IMR-90 (cell line): ENCODE data around the gene FARS2. TPM values are rescaled to one million over a fixed set of nuclear protein-coding genes. Genes with fewer than 3 reads are reported as not detected.

ENCODE experiments used
- ATAC-seq: fragments of 200-7000 bp; cut with Tn5 transposase; 2 replicates; pipeline ENCODE4 v1.9.1; 2020; ENCODE audit warnings: low read depth, mild to moderate bottlenecking, moderate library complexity
- BruUV-seq: library from RNA; stranded (reverse); fragments of 400-500 nt; replicated peaks from 2 replicates; lab custom pipeline; 2021; lab: Mats Ljungman, UMichigan
- CTCF ChIA-PET: fragments of 300-600 bp; formaldehyde crosslinking; extraction: SDS; loops from one replicate; lab custom pipeline; 2021; ENCODE audit warnings: antibody characterized with exemption; lab: Yijun Ruan, JAX
- POLR2A ChIA-PET: fragments of 300-600 bp; sonication (Branson Sonifier 250); formaldehyde crosslinking; loops from one replicate; lab custom pipeline; 2022; ENCODE audit warnings: antibody characterized with exemption; ENCODE audit not compliant: unreplicated experiment; lab: Charles Lee
- DNase-seq: peaks from one replicate; pipeline ENCODE4 v3.0.0; 2013
- H2AFZ ChIP-seq: replicated peaks from 2 replicates; pipeline ENCODE3; 2013; ENCODE audit warnings: low read length, mild to moderate bottlenecking; ENCODE audit not compliant: poor library complexity
- H2AK5ac ChIP-seq: 2 replicates; pipeline ENCODE4 v1.6.1; 2013; ENCODE audit warnings: low read depth, low read length, inconsistent platforms
- H2AK9ac ChIP-seq: replicated peaks from 2 replicates; pipeline ENCODE3; 2013; ENCODE audit warnings: mild to moderate bottlenecking, low read depth, low read length, moderate library complexity; ENCODE audit not compliant: poor library complexity
- H2BK120ac ChIP-seq: 2 replicates; pipeline ENCODE4 v1.6.1; 2013; ENCODE audit warnings: low read depth, low read length, inconsistent platforms
- H2BK15ac ChIP-seq: 3 replicates; pipeline ENCODE4 v1.6.1; 2013; ENCODE audit warnings: low read depth, low read length, inconsistent platforms
- H2BK20ac ChIP-seq: 2 replicates; pipeline ENCODE4 v1.6.1; 2013; ENCODE audit warnings: low read depth, mild to moderate bottlenecking, inconsistent platforms, low read length, moderate library complexity
- H2BK5ac ChIP-seq: 2 replicates; pipeline ENCODE4 v1.6.1; 2013; ENCODE audit warnings: mild to moderate bottlenecking, low read depth, low read length, inconsistent platforms; ENCODE audit not compliant: poor library complexity, severe bottlenecking
- H3K14ac ChIP-seq: replicated peaks from 2 replicates; pipeline ENCODE4 v1.6.1; 2013; ENCODE audit warnings: low read depth, low read length, inconsistent platforms
- H3K18ac ChIP-seq: 2 replicates; pipeline ENCODE4 v1.6.1; 2013; ENCODE audit warnings: low read depth, low read length, control low read depth
- H3K23ac ChIP-seq: 2 replicates; pipeline ENCODE4 v1.6.1; 2013; ENCODE audit warnings: low read depth, low read length, inconsistent platforms
- H3K27ac ChIP-seq: 2 replicates; pipeline ENCODE4 v1.5.1; 2013; ENCODE audit warnings: mild to moderate bottlenecking, control low read depth, low read length; ENCODE audit not compliant: insufficient read depth
- H3K27me3 ChIP-seq: 2 replicates; pipeline ENCODE4 v1.6.1; 2013; ENCODE audit warnings: low read length; ENCODE audit not compliant: control insufficient read depth, insufficient read depth
- H3K36me3 ChIP-seq: 2 replicates; pipeline ENCODE4 v1.6.1; 2013; ENCODE audit warnings: low read length, mixed read lengths; ENCODE audit not compliant: control insufficient read depth, insufficient read depth
- H3K4ac ChIP-seq: 2 replicates; pipeline ENCODE4 v1.6.1; 2013; ENCODE audit warnings: low read depth, low read length, inconsistent platforms
- H3K4me1 ChIP-seq: 2 replicates; pipeline ENCODE4 v1.6.1; 2013; ENCODE audit warnings: low read length, mixed read lengths; ENCODE audit not compliant: control insufficient read depth, insufficient read depth
- H3K4me2 ChIP-seq: 2 replicates; pipeline ENCODE4 v1.6.1; 2013; ENCODE audit warnings: low read depth, mild to moderate bottlenecking, control low read depth, low read length, moderate library complexity
- H3K4me3 ChIP-seq: 2 replicates; pipeline ENCODE4 v1.5.1; 2013; ENCODE audit warnings: low read depth, mild to moderate bottlenecking, control low read depth, low read length, moderate library complexity; ENCODE audit not compliant: insufficient read depth
- H3K56ac ChIP-seq: 2 replicates; pipeline ENCODE4 v1.6.1; 2013; ENCODE audit warnings: low read length, inconsistent platforms; ENCODE audit not compliant: insufficient read depth; ENCODE audit errors: extremely low read depth
- H3K79me1 ChIP-seq, 2 experiments: 2 replicates each; pipeline ENCODE4 v1.6.1; 2013; ENCODE audit warnings: low read length in 2 of 2, inconsistent platforms in 1 of 2, low read depth in 1 of 2
- H3K9ac ChIP-seq: 2 replicates; pipeline ENCODE4 v1.6.1; 2013; ENCODE audit warnings: low read depth, low read length, control low read depth
- H3K9me1 ChIP-seq: 2 replicates; pipeline ENCODE4 v1.6.1; 2013; ENCODE audit warnings: low read length, inconsistent platforms; ENCODE audit not compliant: insufficient read depth
- H3K9me3 ChIP-seq: 2 replicates; pipeline ENCODE4 v1.6.1; 2013; ENCODE audit warnings: low read length; ENCODE audit not compliant: control insufficient read depth, insufficient read depth
- H4K20me1 ChIP-seq: 2 replicates; pipeline ENCODE4 v1.6.1; 2013; ENCODE audit warnings: low read length, inconsistent platforms; ENCODE audit not compliant: insufficient read depth
- H4K5ac ChIP-seq: 2 replicates; pipeline ENCODE4 v1.6.1; 2013; ENCODE audit warnings: mild to moderate bottlenecking, low read depth, low read length, control low read depth
- H4K8ac ChIP-seq, 2 experiments: 2 replicates each; pipeline ENCODE4 v1.6.1; 2013; ENCODE audit warnings: low read depth in 2 of 2, low read length in 2 of 2, control low read depth in 1 of 2, inconsistent platforms in 1 of 2
- H4K91ac ChIP-seq: 2 replicates; pipeline ENCODE4 v1.6.1; 2013; ENCODE audit warnings: low read depth, low read length, inconsistent platforms; ENCODE audit not compliant: insufficient read depth
- CHD1 ChIP-seq: IDR thresholded peaks from 2 replicates; pipeline ENCODE4 v1.6.1; 2012; ENCODE audit warnings: low read depth, low read length, improper control_type of control experiment
- MAFK ChIP-seq: IDR thresholded peaks from 2 replicates; pipeline ENCODE4 v1.6.1; 2012; ENCODE audit warnings: low read depth, low read length, improper control_type of control experiment
- RFX5 ChIP-seq: IDR thresholded peaks from 2 replicates; pipeline ENCODE4 v1.8.0; 2012; ENCODE audit warnings: low read depth, mild to moderate bottlenecking, low read length, moderate library complexity
- USF2 ChIP-seq: fragments of 150-350 bp; IDR thresholded peaks from 2 replicates; pipeline ENCODE4 v1.6.1; 2017; ENCODE audit warnings: mild to moderate bottlenecking, antibody characterized with exemption, low read length, low read depth
- WGBS, 2 experiments: methylation state at CpG; one replicate each; pipeline versions ENCODE4 v1.1.5 to v1.1.7; 2013; ENCODE audit warnings: missing lambda C conversion rate in 2 of 2; ENCODE audit not compliant: insufficient read length in 1 of 2; ENCODE audit errors: extremely low coverage in 2 of 2; 5-methylcytosine and 5-hydroxymethylcytosine counted together
- dilution Hi-C: fragments of 300-500 bp; cut with HindIII; formaldehyde crosslinking; loops from one replicate; pipeline ENCODE4 v1.14.3; 2018; ENCODE audit warnings: low sequenced_read_pairs; ENCODE audit not compliant: unreplicated experiment
- in situ Hi-C: fragments of 300-500 bp; cut with MboI; formaldehyde crosslinking; loops from 3 replicates; pipeline ENCODE4 v1.14.3; 2019; ENCODE audit warnings: low sequenced_read_pairs, inconsistent platforms, mixed read lengths
- intact Hi-C: fragments of 100-400 bp; cut with micrococcal nuclease; formaldehyde crosslinking; loops from 2 replicates; pipeline ENCODE4 v1.10.0; 2022
- polyA plus RNA-seq, 3 experiments: library from polyadenylated mRNA; depleted of rRNA; stranded (reverse); fragments of >200 nt; gene quantifications; 2 replicates each; pipeline ENCODE4 v1.2.3, GENCODE V29; 2012; ENCODE audit warnings: low replicate concordance in 1 of 3
- total RNA-seq: library from RNA; depleted of rRNA; stranded (reverse); fragments of >200 nt; gene quantifications from 2 replicates; pipeline ENCODE4 v1.2.3, GENCODE V29; 2012

The FARS2 gene
- total and polyA plus RNA-seq, 2 of the 4 experiments (the other 2 are of a cell fraction), result 12.1 to 28.9 TPM

GRCh38 chr6:5552243-5552642 is 290.9 kb downstream of the FARS2 start:
- Histone ChIP-seq H2BK120ac (no peak overlapping the region), H3K4me2 (no peak overlapping the region), H3K9me3 (peaks cover 3% of the 10 kb centered on the region; the same call in 1 of the 2 replicates), H3K79me1 (0 out of 4 replicates have a peak, but pooled peaks cover 0 to 5% of the 10 kb centered on the region in 2 experiments), H2BK20ac (no peak overlapping the region), H4K91ac (no peak overlapping the region), H2AK5ac (no peak overlapping the region), H2AFZ (no peak overlapping the region), H3K14ac (no peak overlapping the region), H2BK15ac (no peak overlapping the region), H2AK9ac (no peak overlapping the region), H3K36me3 (no peaks in the 10 kb centered on the region), H3K27me3 (no peaks in the 10 kb centered on the region), H3K27ac (no peak overlapping the region), H3K4me1 (no peaks in the 10 kb centered on the region), H4K20me1 (no peaks in the 10 kb centered on the region), H3K23ac (no peak overlapping the region), H3K9me1 (no peaks in the 10 kb centered on the region), H2BK5ac (no peak overlapping the region), H3K18ac (no peak overlapping the region), H3K56ac (no peak overlapping the region), H3K4ac (no peak overlapping the region), H3K9ac (no peak overlapping the region), H4K5ac (no peak overlapping the region), H3K4me3 (no peak overlapping the region), H4K8ac (no peak overlapping the region)
- CTCF ChIA-PET, result no interaction called here
- intact Hi-C loops (no loop called here), dilution Hi-C loops (no loop called here), in situ Hi-C loops (no loop called here)
- POLR2A ChIA-PET, result no interaction called here
- ATAC-seq (no peak), DNase-seq (no peak)
- BruUV-seq, result no TSS peak
- 100% methylated on average over 1 of the region's 2 CpGs; no CpG with 5 or more reads in 1 of the 2 experiments for WGBS, 2 experiments
- TF ChIP-seq CHD1 (no peak), USF2 (no peak), RFX5 (no peak), MAFK (no peak)
